Measurements from ENCODE around the gene GPR87. TPM values are rescaled to one million over a fixed set of nuclear protein-coding genes. Genes with fewer than 3 reads are reported as not detected.

Gene GPR87
- total and polyA plus RNA-seq, 2 experiments from 2014 or later, result 7.0 to 11.0 TPM

- DNase-seq (ENCODE audit: low spot score), result no peak
- H3K27ac ChIP-seq, result no peak overlapping the region
- H3K9me3 ChIP-seq (ENCODE audit: low read depth), result no peaks in the 10 kb centered on the region
- H3K9me2 ChIP-seq (replicated peaks; ENCODE audit: insufficient read depth), result no peaks in the 10 kb centered on the region
- H3K79me2 ChIP-seq, result no peaks in the 10 kb centered on the region
- 92% methylated on average over 2 of the region's 2 CpGs for WGBS (ENCODE audit: low lambda C conversion rate, missing lambda C conversion rate)
- no peaks in the 10 kb centered on the region for H3K27me3 ChIP-seq
- H3K36me3 ChIP-seq (replicated peaks; ENCODE audit: insufficient read depth, low read depth), result no peaks in the 10 kb centered on the region
- H4K20me1 ChIP-seq (ENCODE audit: insufficient read depth, poor library complexity, severe bottlenecking), result no peaks in the 10 kb centered on the region
- no peak overlapping the region for H3K4me3 ChIP-seq
- no peak overlapping the region for H3K4me2 ChIP-seq
- H3K4me1 ChIP-seq (ENCODE audit: insufficient read depth), result no peaks in the 10 kb centered on the region
- H2AFZ ChIP-seq, result no peak overlapping the region
- TF ChIP-seq CTCF (IDR thresholded peaks at IDR 0.05; ENCODE audit: poor library complexity) (no peak), EZH2phosphoT487 (IDR thresholded peaks at IDR 0.05; ENCODE audit: low read depth, severe bottlenecking, unreplicated experiment) (no peak), EZH2 (IDR thresholded peaks at IDR 0.05; ENCODE audit: borderline replicate concordance) (no peak)
These were observed 15.1 kb upstream of the GPR87 start for GRCh38 chr3:151331696-151332095.

GRCh38 chr3:151330899-151331298 lies 14.3 kb upstream of the GPR87 start:
- no peaks in the 10 kb centered on the region for H3K36me3 ChIP-seq (replicated peaks; ENCODE audit: insufficient read depth, low read depth)
- H3K4me1 ChIP-seq (ENCODE audit: insufficient read depth), result no peaks in the 10 kb centered on the region
- no peaks in the 10 kb centered on the region for H4K20me1 ChIP-seq (ENCODE audit: insufficient read depth, poor library complexity, severe bottlenecking)
- TF ChIP-seq CTCF (IDR thresholded peaks at IDR 0.05; ENCODE audit: poor library complexity), result no peak
- TF ChIP-seq EZH2 (IDR thresholded peaks at IDR 0.05; ENCODE audit: borderline replicate concordance), result no peak
- no peak for TF ChIP-seq EZH2phosphoT487 (IDR thresholded peaks at IDR 0.05; ENCODE audit: low read depth, severe bottlenecking, unreplicated experiment)
- no peaks in the 10 kb centered on the region for H3K9me3 ChIP-seq (ENCODE audit: low read depth)
- no peak overlapping the region for H2AFZ ChIP-seq
- no peak overlapping the region for H3K27ac ChIP-seq
- no peaks in the 10 kb centered on the region for H3K79me2 ChIP-seq
- H3K4me2 ChIP-seq, result no peak overlapping the region
- H3K27me3 ChIP-seq, result no peaks in the 10 kb centered on the region
- no peaks in the 10 kb centered on the region for H3K9me2 ChIP-seq (replicated peaks; ENCODE audit: insufficient read depth)
- no peak overlapping the region for H3K4me3 ChIP-seq
- no peak for DNase-seq (ENCODE audit: low spot score)

GRCh38 chr3:151330379-151330778 lies 13.8 kb upstream of the GPR87 start:
- Histone ChIP-seq H3K4me3 (no peak overlapping the region), H3K27ac (no peak overlapping the region), H4K20me1 (ENCODE audit: insufficient read depth, poor library complexity, severe bottlenecking) (no peaks in the 10 kb centered on the region), H2AFZ (no peak overlapping the region), H3K4me2 (no peak overlapping the region), H3K4me1 (ENCODE audit: insufficient read depth) (no peaks in the 10 kb centered on the region), H3K9me2 (replicated peaks; ENCODE audit: insufficient read depth) (no peaks in the 10 kb centered on the region), H3K27me3 (no peaks in the 10 kb centered on the region), H3K79me2 (no peaks in the 10 kb centered on the region), H3K36me3 (replicated peaks; ENCODE audit: insufficient read depth, low read depth) (no peaks in the 10 kb centered on the region), H3K9me3 (ENCODE audit: low read depth) (no peaks in the 10 kb centered on the region)
- TF ChIP-seq CTCF (IDR thresholded peaks at IDR 0.05; ENCODE audit: poor library complexity), result no peak
- TF ChIP-seq EZH2phosphoT487 (IDR thresholded peaks at IDR 0.05; ENCODE audit: low read depth, severe bottlenecking, unreplicated experiment), result no peak
- DNase-seq (ENCODE audit: low spot score), result no peak
- 72% methylated on average over 4 of the region's 4 CpGs for WGBS (ENCODE audit: low lambda C conversion rate, missing lambda C conversion rate)

- Histone ChIP-seq H3K9me3 (ENCODE audit: low read depth) (no peaks in the 10 kb centered on the region), H3K4me2 (no peak within 1 kb of the TSS), H2AFZ (no peak within 1 kb of the TSS), H3K79me2 (no peaks in the 10 kb centered on the region), H4K20me1 (ENCODE audit: insufficient read depth, poor library complexity, severe bottlenecking) (no peaks in the 10 kb centered on the region), H3K27ac (no peak within 1 kb of the TSS), H3K9me2 (replicated peaks; ENCODE audit: insufficient read depth) (no peaks in the 10 kb centered on the region), H3K27me3 (no peaks in the 10 kb centered on the region), H3K4me3 (no peak within 1 kb of the TSS), H3K4me1 (ENCODE audit: insufficient read depth) (no peaks in the 10 kb centered on the region), H3K36me3 (replicated peaks; ENCODE audit: insufficient read depth, low read depth) (no peaks in the 10 kb centered on the region)
- DNase-seq (ENCODE audit: low spot score), result no peak
- no peak for TF ChIP-seq EZH2phosphoT487 (IDR thresholded peaks at IDR 0.05; ENCODE audit: low read depth, severe bottlenecking, unreplicated experiment)
- no peak for TF ChIP-seq CTCF (IDR thresholded peaks at IDR 0.05; ENCODE audit: poor library complexity)
- no peak for TF ChIP-seq EZH2 (IDR thresholded peaks at IDR 0.05; ENCODE audit: borderline replicate concordance)
- WGBS (ENCODE audit: low lambda C conversion rate, missing lambda C conversion rate), result 100% methylated on average over 1 of the region's 1 CpG
These were observed 12.7 kb upstream of the GPR87 start, which contains the start of gene P2RY13 for GRCh38 chr3:151329363-151329762. Gene P2RY13, minus strand, starts transcription at chr3:151329549. Its CDS starts 21 bp downstream, at chr3:151329528.
